Glutamatergic neuron (in vitro differentiated cells): ENCODE data around the gene STRADA. TPM values are rescaled to one million over a fixed set of nuclear protein-coding genes. Genes with fewer than 3 reads are reported as not detected.

Experiments
- DNase-seq: peaks from one replicate; pipeline ENCODE4 v3.0.0; 2022
- H3K27ac Mint-ChIP-seq: one replicate; pipeline ENCODE4 v1.8.0; 2020; ENCODE audit warnings: mild to moderate bottlenecking, mixed read lengths, inconsistent platforms; ENCODE audit not compliant: unreplicated experiment
- H3K27me3 Mint-ChIP-seq: one replicate; pipeline ENCODE4 v1.8.0; 2020; ENCODE audit warnings: mild to moderate bottlenecking, moderate library complexity, mixed read lengths, inconsistent platforms; ENCODE audit not compliant: unreplicated experiment
- H3K36me3 Mint-ChIP-seq: one replicate; pipeline ENCODE4 v1.8.0; 2020; ENCODE audit warnings: mild to moderate bottlenecking, mixed read lengths, inconsistent platforms; ENCODE audit not compliant: unreplicated experiment
- H3K4me1 Mint-ChIP-seq: one replicate; pipeline ENCODE4 v1.8.0; 2020; ENCODE audit warnings: mild to moderate bottlenecking, low read depth, mixed read lengths, inconsistent platforms; ENCODE audit not compliant: unreplicated experiment
- H3K4me3 Mint-ChIP-seq: one replicate; pipeline ENCODE4 v1.8.0; 2020; ENCODE audit warnings: mild to moderate bottlenecking, mixed read lengths, inconsistent platforms; ENCODE audit not compliant: unreplicated experiment
- H3K9me3 Mint-ChIP-seq: one replicate; pipeline ENCODE4 v1.8.0; 2020; ENCODE audit warnings: mild to moderate bottlenecking, moderate library complexity, mixed read lengths, inconsistent platforms; ENCODE audit not compliant: unreplicated experiment
- total RNA-seq: library from RNA; stranded (reverse); fragmentation: NEBNext Ultra II Directional; extraction: Animal tissue kit (Norgen Biotek cat#: 25700); gene quantifications from one replicate; pipeline ENCODE4 v1.2.1, GENCODE V29; 2021; ENCODE audit not compliant: unreplicated experiment
- TF ChIP-seq, protein P1 (sequence below): fragments of 200-600 bp; sonication (generic); IDR thresholded peaks from one replicate; pipeline ENCODE4 v1.5.0; 2021; ENCODE audit not compliant: partially characterized antibody, unreplicated experiment

STRADA gene
- total RNA-seq, 1 donor from 2014 or later = 58.8 TPM

DNA sequence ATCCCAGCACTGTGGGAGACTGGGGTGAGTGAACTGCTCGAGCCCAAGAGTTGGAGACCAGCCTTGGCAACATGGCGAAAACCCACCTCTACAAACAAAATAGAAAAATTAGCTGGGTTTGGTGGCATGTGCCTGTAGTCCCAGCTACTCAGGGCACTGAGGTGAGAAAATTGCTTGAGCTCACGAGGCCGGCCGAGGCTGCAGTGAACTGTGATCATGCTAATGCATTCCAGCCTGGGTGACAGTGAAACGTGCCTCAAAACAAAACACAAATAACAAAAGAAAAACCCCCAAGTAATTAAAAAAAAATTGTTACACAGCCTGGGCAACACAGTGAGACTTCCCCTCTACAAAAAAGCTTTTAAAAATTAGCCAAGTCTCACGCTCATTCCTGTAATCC is 26.8 kb upstream of the STRADA start:
- Mint-ChIP-seq H3K9me3 (peaks cover 5% of the 10 kb centered on the region), H3K4me1 (peaks cover 7% of the 10 kb centered on the region), H3K27me3 (peaks cover 3% of the 10 kb centered on the region), H3K36me3 (peaks cover 4% of the 10 kb centered on the region), H3K4me3 (no peak overlapping the region), H3K27ac (no peak overlapping the region)
- TF ChIP-seq, protein P1, sequence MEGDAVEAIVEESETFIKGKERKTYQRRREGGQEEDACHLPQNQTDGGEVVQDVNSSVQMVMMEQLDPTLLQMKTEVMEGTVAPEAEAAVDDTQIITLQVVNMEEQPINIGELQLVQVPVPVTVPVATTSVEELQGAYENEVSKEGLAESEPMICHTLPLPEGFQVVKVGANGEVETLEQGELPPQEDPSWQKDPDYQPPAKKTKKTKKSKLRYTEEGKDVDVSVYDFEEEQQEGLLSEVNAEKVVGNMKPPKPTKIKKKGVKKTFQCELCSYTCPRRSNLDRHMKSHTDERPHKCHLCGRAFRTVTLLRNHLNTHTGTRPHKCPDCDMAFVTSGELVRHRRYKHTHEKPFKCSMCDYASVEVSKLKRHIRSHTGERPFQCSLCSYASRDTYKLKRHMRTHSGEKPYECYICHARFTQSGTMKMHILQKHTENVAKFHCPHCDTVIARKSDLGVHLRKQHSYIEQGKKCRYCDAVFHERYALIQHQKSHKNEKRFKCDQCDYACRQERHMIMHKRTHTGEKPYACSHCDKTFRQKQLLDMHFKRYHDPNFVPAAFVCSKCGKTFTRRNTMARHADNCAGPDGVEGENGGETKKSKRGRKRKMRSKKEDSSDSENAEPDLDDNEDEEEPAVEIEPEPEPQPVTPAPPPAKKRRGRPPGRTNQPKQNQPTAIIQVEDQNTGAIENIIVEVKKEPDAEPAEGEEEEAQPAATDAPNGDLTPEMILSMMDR = no peak
- DNase-seq = no peak

DNA sequence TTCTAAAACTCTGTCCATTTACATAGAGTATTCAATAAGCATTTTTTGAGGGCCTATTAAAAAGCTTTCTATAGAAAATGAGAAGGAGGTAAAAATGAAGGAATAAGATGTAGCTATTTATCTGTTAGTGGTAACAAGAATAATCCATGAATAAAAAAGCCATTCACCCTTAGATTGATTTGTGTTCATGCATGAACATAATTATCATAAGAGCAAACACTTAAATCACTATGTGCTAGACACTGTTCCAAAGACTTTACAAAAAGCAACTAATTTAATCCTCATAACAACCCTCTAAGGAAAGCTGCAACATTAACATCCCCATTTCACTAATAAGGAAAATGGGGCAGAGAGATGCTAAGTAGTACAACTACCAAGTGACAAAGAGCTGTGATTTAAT is 25.2 kb upstream of the STRADA start:
- H3K4me1 Mint-ChIP-seq = peaks cover 4% of the 10 kb centered on the region
- no peaks in the 10 kb centered on the region for H3K9me3 Mint-ChIP-seq
- peaks cover 4% of the 10 kb centered on the region for H3K36me3 Mint-ChIP-seq
- H3K27me3 Mint-ChIP-seq = no peaks in the 10 kb centered on the region
- TF ChIP-seq, protein P1 = no peak
- no peak for DNase-seq
- peak overlapping the region; percentile 15 for H3K27ac Mint-ChIP-seq
- no peak overlapping the region for H3K4me3 Mint-ChIP-seq

DNA sequence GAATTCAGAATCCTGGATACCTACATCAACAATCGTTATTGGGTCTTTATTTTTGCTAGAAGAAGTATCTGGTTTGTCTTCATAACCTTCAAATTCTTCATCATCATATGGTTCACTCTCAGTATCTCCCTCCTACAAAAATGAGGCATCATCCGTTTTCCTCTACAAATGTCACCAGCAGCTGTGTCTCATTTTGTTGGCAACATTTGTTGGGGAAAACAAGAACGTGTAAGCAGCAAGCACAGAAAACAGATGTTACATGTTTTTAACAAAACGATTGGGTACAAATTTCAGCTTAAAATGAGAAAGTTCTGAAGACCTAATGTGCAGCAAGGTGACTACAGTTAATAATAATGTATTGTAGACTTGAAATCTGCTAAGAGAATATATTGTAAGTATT is 23.1 kb upstream of the STRADA start:
- Mint-ChIP-seq H3K4me3 (no peak overlapping the region), H3K4me1 (peaks cover 4% of the 10 kb centered on the region), H3K27ac (no peak overlapping the region), H3K27me3 (no peaks in the 10 kb centered on the region), H3K36me3 (peaks cover 4% of the 10 kb centered on the region), H3K9me3 (no peaks in the 10 kb centered on the region)
- TF ChIP-seq, protein P1 = no peak
- no peak for DNase-seq

DNA sequence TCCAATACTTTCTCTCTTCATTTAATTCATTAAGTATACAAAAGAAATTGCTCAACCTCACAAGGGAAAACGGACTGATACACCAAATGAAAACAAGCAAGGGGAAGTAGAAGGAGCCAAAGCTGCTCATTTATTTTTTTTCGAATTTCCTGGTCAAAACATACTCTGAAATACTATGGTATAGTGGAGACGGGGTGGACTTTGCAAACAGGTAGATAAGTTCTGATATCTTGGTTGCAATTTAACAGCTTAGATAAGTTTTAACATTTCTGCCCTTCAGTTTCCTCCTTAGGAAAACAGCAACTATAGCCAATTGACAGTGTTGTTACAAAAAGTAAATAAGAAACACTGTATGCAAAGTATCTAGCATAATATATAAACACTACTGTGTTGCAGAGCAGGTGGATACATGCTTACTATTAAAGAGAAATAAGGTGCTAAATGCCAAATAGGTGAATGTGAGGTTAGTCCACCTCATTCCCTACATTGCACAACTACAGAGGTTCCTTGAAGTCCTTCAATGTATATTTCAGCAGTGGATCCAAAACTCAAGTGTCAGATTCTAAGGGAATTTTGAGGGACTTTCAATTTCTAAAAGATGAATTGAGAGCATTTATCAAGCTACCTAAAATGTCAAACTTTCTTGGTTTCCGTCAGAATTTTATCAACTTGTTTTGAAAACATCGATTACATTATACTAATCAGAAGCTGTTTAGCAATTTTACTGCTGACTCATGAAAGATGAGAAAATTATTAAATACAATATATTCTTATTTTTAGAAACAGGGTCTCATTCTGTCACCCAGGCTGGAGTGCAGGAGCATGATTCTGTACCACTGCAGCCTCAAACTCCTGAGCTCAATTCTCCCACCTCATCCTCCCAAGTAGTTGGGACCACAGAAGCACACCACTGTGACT is 20.8 kb upstream of the STRADA start:
- DNase-seq = no peak
- Mint-ChIP-seq H3K9me3 (no peaks in the 10 kb centered on the region), H3K27me3 (no peaks in the 10 kb centered on the region), H3K4me1 (no peaks in the 10 kb centered on the region), H3K4me3 (no peak overlapping the region), H3K36me3 (peaks cover 4% of the 10 kb centered on the region), H3K27ac (no peak overlapping the region)
- TF ChIP-seq, protein P1 = no peak
